T-helper 2 cell treated with Interferon-gamma antibody and Interleukin-4, amounts not matched to agents 100 ng/mL and 5 ng/mL, for 36 hours (primary cell): ENCODE results near the gene FGFBP2. TPM values are rescaled to one million over a fixed set of nuclear protein-coding genes. Genes with fewer than 3 reads are reported as not detected.
"Not testable (repeated sequence)": the region's sequence is repeated elsewhere in the genome, so short reads cannot be mapped to it uniquely, and the experiment has no call there.

Experiments used
- intact Hi-C: fragments of 100-400 bp; cut with micrococcal nuclease; formaldehyde crosslinking; loops from one replicate; pipeline ENCODE4 v1.15.1; 2023
- total RNA-seq: library from RNA; stranded (reverse); gene quantifications from 2 replicates; pipeline ENCODE4 v1.2.3, GENCODE V29; 2022

The FGFBP2 gene
- total RNA-seq, 1 donor from 2014 or later = 0.36 TPM

GRCh38 chr4:15934259-15934658 is 28.7 kb downstream of the FGFBP2 start:
- intact Hi-C loops = no loop called here

- intact Hi-C loops = no loop called here
Observed at GRCh38 chr4:15931451-15932210, 31.3 kb downstream of the FGFBP2 start.

GRCh38 chr4:15930314-15930713 is 32.7 kb downstream of the FGFBP2 start:
- intact Hi-C loops = no loop called here

- intact Hi-C loops = no loop called here
Observed at GRCh38 chr4:15929540-15929939, 33.4 kb downstream of the FGFBP2 start.

- intact Hi-C loops = no loop called here
Observed at GRCh38 chr4:15928883-15929282, 34.1 kb downstream of the FGFBP2 start.

GRCh38 chr4:15926486-15926885 is 36.5 kb downstream of the FGFBP2 start:
- intact Hi-C loops = no loop called here

GRCh38 chr4:15925830-15926229 is 37.1 kb downstream of the FGFBP2 start:
- intact Hi-C loops = no loop called here

GRCh38 chr4:15921592-15921932 is 41.4 kb downstream of the FGFBP2 start:
- intact Hi-C loops = no loop called here

- intact Hi-C loops = no loop called here
Observed at GRCh38 chr4:15920723-15921591, 42.0 kb downstream of the FGFBP2 start.

- intact Hi-C loops = no loop called here
Observed at GRCh38 chr4:15918484-15919129, 44.4 kb downstream of the FGFBP2 start.

GRCh38 chr4:15917297-15917696 is 45.7 kb downstream of the FGFBP2 start:
- intact Hi-C loops = no loop called here

GRCh38 chr4:15916358-15916757 is 46.6 kb downstream of the FGFBP2 start:
- intact Hi-C loops = not testable (repeated sequence)

- intact Hi-C loops = no loop called here
Observed at GRCh38 chr4:15914736-15915135, 48.2 kb downstream of the FGFBP2 start.

- intact Hi-C loops = no loop called here
Observed at GRCh38 chr4:15914291-15914690, 48.7 kb downstream of the FGFBP2 start.

GRCh38 chr4:15913631-15913970 is 49.4 kb downstream of the FGFBP2 start:
- intact Hi-C loops = no loop called here

- intact Hi-C loops = no loop called here
Observed at GRCh38 chr4:15912961-15913630, 49.9 kb downstream of the FGFBP2 start.

- intact Hi-C loops = no loop called here
Observed at GRCh38 chr4:15912236-15912635, 50.7 kb downstream of the FGFBP2 start.

Other genes starting within 250 kb of the FGFBP2 start
- gene CD38, start 184.8 kb downstream of the FGFBP2 start, total RNA-seq = 176 and 178 TPM in 2 replicates
- gene FGFBP1, start 24.4 kb downstream of the FGFBP2 start, total RNA-seq = not detected in 2 replicates
- not detected in 2 replicates for gene PROM1, start 120.8 kb upstream of the FGFBP2 start, total RNA-seq